Measurements from ENCODE around the gene SYNDIG1.

The SYNDIG1 gene

DNA sequence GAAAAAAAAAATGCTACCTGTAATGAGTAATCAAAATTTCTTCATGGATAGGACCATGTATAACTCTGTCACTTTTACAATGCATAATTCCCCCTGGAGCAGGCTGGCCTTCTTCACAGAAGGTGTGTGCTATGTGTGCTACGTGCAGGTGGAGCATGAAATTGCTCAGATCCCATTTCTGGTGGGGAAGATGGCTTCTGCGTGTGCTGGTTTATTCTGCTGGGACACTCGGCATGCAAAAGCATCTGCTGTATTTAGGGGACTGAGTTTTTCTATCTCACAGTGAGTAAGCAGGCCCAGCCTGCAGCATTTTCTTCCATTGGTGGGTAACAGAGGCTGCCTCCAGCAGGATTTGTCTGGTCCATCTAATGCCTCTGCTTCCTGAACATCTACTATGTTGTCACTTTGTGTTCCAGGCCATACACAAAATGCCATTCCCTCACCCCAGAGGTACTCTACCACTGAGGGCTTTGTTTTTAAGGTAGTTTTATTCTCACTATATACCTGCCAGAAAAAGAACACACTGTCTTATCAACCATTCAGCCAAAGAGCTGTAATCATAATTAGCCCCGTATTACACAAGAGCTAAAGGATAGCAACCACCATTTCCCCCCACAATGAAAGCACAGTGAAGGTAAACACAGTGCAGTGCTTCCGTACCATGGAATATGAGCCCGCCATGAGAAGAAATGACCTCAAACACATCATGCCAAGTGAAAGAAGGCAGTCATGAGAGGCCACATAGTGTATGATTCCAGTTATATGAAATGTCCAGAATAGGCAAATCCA lies 62.4 kb downstream of the SYNDIG1 start:
- Histone ChIP-seq H3K4me3 (ENCODE audit: low read length) (no peak overlapping the region), H3K27ac (ENCODE audit: low read depth, low read length) (no peak overlapping the region), H3K4me1 (ENCODE audit: insufficient read depth, low read length) (no peaks in the 10 kb centered on the region), H3K36me3 (ENCODE audit: insufficient read depth, low read length) (no peaks in the 10 kb centered on the region), H3K9me3 (ENCODE audit: insufficient read depth, low read depth, low read length) (no peaks in the 10 kb centered on the region), H3K9ac (ENCODE audit: low read depth, low read length) (no peak overlapping the region), H3K27me3 (ENCODE audit: insufficient read depth, low read length) (no peaks in the 10 kb centered on the region)
- WGBS = 97% methylated on average over 6 of the region's 6 CpGs

DNA sequence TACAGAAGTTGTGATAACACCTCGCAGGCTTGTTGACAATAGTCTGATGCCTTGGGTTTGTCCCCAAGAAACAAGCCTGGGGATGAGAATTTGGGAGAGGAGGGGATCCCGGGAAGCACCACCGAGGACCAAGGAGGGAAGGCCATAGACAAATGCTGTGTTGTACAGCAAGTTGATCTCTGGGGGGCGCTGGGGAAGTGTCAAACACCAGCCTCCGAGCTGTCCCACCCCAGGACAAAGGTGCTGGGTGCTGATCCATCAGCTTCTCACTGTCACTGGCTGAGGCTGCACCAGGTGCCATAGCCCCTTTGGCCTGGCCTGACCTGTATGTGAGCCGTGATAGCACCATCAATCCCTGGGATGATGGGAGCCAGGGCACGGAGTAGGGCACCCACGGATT lies 64.0 kb downstream of the SYNDIG1 start:
- Histone ChIP-seq H3K4me3 (ENCODE audit: low read length) (no peak overlapping the region), H3K9ac (ENCODE audit: low read depth, low read length) (no peak overlapping the region), H3K36me3 (ENCODE audit: insufficient read depth, low read length) (no peaks in the 10 kb centered on the region), H3K4me1 (ENCODE audit: insufficient read depth, low read length) (no peaks in the 10 kb centered on the region), H3K9me3 (ENCODE audit: insufficient read depth, low read depth, low read length) (no peaks in the 10 kb centered on the region), H3K27ac (ENCODE audit: low read depth, low read length) (no peak overlapping the region), H3K27me3 (ENCODE audit: insufficient read depth, low read length) (no peaks in the 10 kb centered on the region)
- 94% methylated on average over 8 of the region's 8 CpGs for WGBS

DNA sequence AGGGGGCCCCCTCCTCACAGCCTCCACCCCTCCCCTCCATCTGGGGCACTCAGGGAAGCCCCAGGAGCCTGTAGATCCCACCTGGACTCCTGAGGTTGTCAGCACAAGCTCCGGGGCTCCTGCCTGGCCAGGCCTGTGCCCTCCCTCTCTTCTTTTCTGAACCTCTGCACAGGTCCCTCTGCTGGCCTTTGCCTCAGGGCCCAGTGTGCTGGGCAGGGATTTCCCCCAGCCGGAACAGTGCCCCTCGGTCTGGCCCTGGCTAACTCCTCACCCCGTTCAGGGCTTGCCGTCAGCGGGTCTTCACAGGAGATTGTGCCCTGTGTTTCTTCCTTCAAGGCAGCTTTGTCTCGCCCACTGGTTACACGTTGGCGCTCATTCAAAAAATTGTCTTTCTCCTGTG lies 64.9 kb downstream of the SYNDIG1 start:
- H3K27ac ChIP-seq (ENCODE audit: low read depth, low read length) = no peak overlapping the region
- no peaks in the 10 kb centered on the region for H3K27me3 ChIP-seq (ENCODE audit: insufficient read depth, low read length)
- no peak overlapping the region for H3K9ac ChIP-seq (ENCODE audit: low read depth, low read length)
- no peaks in the 10 kb centered on the region for H3K36me3 ChIP-seq (ENCODE audit: insufficient read depth, low read length)
- H3K9me3 ChIP-seq (ENCODE audit: insufficient read depth, low read depth, low read length) = no peaks in the 10 kb centered on the region
- 86% methylated on average over 9 of the region's 9 CpGs for WGBS
- no peaks in the 10 kb centered on the region for H3K4me1 ChIP-seq (ENCODE audit: insufficient read depth, low read length)
- H3K4me3 ChIP-seq (ENCODE audit: low read length) = no peak overlapping the region

DNA sequence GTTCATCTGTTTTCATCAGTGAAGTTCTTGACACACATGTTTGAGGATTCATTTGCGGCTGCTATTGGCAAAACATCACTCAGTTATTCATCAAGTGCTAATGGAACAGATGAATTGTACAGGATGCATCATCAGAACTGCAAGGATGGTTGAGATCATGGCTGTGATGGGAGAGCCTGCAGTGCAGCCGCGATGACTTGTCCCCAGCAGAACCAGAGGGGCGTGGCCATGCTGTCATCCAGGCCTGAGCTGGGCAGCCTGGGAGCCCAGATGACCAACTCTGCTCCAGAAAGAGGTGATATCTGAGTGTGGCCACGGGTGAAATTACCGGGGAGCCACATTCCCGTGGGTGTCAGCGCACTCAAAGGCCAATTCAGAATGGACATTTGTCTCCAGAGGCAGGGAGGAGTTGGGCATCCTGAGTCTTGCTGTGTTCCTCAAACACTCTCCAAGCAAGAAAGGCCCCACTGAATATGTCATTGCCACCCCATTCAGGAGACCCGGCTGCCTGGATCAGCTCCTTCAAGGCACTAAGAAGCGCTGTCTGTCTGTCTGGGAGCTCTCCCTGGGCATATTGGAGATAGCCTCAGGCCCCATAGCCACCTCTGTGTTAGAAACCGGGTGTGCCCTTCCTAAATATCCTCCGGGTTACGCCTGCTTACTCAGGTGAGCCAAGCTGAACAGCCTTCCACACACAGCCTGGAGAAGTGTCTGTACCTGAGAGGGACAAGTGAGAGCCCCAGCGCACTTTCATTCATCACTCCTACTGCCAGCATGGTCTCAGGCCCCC lies 66.7 kb downstream of the SYNDIG1 start:
- no peaks in the 10 kb centered on the region for H3K4me1 ChIP-seq (ENCODE audit: insufficient read depth, low read length)
- H3K9ac ChIP-seq (ENCODE audit: low read depth, low read length) = no peak overlapping the region
- no peak overlapping the region for H3K27ac ChIP-seq (ENCODE audit: low read depth, low read length)
- H3K27me3 ChIP-seq (ENCODE audit: insufficient read depth, low read length) = no peaks in the 10 kb centered on the region
- no peak overlapping the region for H3K4me3 ChIP-seq (ENCODE audit: low read length)
- no peaks in the 10 kb centered on the region for H3K36me3 ChIP-seq (ENCODE audit: insufficient read depth, low read length)
- WGBS = 93% methylated on average over 14 of the region's 14 CpGs
- H3K9me3 ChIP-seq (ENCODE audit: insufficient read depth, low read depth, low read length) = no peaks in the 10 kb centered on the region

DNA sequence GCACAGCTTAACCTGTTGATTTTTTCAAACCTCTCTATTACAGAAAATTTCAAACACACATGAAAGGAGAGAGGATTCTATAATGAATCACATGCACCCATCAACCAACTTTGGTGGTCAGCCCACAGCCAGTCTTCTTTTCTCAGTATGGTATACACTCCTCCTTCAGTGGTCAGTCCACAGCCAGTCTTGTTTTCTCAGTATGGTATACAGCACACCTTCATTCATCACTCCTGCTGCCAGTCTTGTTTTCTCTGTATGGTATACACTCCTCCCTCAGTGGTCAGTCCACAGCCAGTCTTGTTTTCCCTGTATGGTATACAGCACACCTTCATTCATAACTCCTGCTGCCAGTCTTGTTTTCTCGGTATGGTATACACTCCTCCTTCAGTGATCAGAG lies 67.8 kb downstream of the SYNDIG1 start:
- H3K27me3 ChIP-seq (ENCODE audit: insufficient read depth, low read length) = no peaks in the 10 kb centered on the region
- H3K9ac ChIP-seq (ENCODE audit: low read depth, low read length) = no peak overlapping the region
- H3K9me3 ChIP-seq (ENCODE audit: insufficient read depth, low read depth, low read length) = no peaks in the 10 kb centered on the region
- no peak overlapping the region for H3K27ac ChIP-seq (ENCODE audit: low read depth, low read length)
- H3K4me3 ChIP-seq (ENCODE audit: low read length) = no peak overlapping the region
- 96% methylated on average over 1 of the region's 1 CpG for WGBS
- no peaks in the 10 kb centered on the region for H3K36me3 ChIP-seq (ENCODE audit: insufficient read depth, low read length)
- no peaks in the 10 kb centered on the region for H3K4me1 ChIP-seq (ENCODE audit: insufficient read depth, low read length)

DNA sequence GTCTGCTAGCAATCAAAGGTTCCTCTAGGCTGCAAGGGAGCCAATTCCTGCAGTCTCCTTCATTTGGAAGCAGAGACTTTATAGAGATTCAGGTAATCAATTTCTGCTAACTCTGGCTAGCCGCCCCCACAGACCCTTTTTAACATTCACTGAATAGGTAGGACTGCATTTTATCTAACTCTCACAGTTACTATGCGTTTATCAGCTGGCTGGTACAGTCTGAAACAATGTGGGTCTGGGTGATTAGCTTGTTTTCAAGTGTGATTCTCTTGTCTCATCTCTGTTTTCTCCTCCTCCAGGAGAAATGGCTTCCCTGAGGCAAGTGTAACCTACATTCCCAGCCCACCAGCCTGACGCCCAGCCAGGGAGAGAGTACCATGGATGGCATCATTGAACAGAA lies 73.3 kb downstream of the SYNDIG1 start:
- no peak overlapping the region for H3K4me3 ChIP-seq (ENCODE audit: low read length)
- no peak overlapping the region for H3K9ac ChIP-seq (ENCODE audit: low read depth, low read length)
- WGBS = 90% methylated on average over 2 of the region's 3 CpGs
- H3K4me1 ChIP-seq (ENCODE audit: insufficient read depth, low read length) = no peaks in the 10 kb centered on the region
- no peak overlapping the region for H3K27ac ChIP-seq (ENCODE audit: low read depth, low read length)
- no peaks in the 10 kb centered on the region for H3K27me3 ChIP-seq (ENCODE audit: insufficient read depth, low read length)
- peaks cover 10% of the 10 kb centered on the region; the same call in 1 of the 2 replicates for H3K36me3 ChIP-seq (ENCODE audit: insufficient read depth, low read length)
- 0 out of 2 replicates have a peak, but pooled peaks cover 3% of the 10 kb centered on the region for H3K9me3 ChIP-seq (ENCODE audit: insufficient read depth, low read depth, low read length)

DNA sequence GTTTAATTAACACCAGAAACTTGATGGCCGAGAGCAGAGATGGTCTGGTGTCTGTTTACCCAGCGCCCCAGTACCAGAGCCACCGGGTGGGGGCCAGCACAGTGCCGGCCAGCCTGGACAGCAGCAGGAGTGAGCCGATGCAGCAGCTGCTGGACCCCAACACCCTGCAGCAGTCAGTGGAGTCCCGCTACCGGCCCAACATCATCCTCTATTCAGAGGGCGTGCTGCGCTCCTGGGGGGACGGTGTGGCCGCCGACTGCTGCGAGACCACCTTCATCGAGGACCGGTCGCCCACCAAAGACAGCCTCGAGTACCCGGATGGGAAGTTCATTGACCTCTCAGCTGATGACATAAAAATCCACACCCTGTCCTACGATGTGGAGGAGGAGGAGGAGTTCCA lies 73.7 kb downstream of the SYNDIG1 start:
- 0 out of 2 replicates have a peak, but pooled peaks cover 3% of the 10 kb centered on the region for H3K9me3 ChIP-seq (ENCODE audit: insufficient read depth, low read depth, low read length)
- no peak overlapping the region for H3K4me3 ChIP-seq (ENCODE audit: low read length)
- H3K36me3 ChIP-seq (ENCODE audit: insufficient read depth, low read length) = peaks cover 10% of the 10 kb centered on the region; the same call in 1 of the 2 replicates
- no peak overlapping the region for H3K9ac ChIP-seq (ENCODE audit: low read depth, low read length)
- WGBS = 96% methylated on average over 19 of the region's 19 CpGs
- H3K4me1 ChIP-seq (ENCODE audit: insufficient read depth, low read length) = no peaks in the 10 kb centered on the region
- no peak overlapping the region for H3K27ac ChIP-seq (ENCODE audit: low read depth, low read length)
- H3K27me3 ChIP-seq (ENCODE audit: insufficient read depth, low read length) = no peaks in the 10 kb centered on the region

DNA sequence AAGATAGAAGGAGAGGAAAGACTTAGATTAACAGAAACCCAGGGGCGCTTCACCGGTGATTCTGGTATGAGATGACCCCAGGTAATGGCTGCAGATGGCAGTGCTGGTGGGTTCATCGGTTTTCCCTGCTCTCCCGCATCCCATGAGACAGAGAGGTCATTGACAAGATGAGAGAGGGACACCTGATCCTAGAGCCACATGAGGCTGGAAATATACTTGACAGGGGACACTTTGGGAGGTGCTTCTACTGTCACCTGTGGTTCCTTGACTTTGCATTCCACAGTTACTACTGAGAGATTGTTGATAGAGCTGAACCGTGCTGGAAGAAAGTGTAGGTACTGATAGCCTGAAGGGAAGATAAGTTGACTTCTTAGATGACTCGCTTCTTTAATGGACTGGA lies 74.3 kb downstream of the SYNDIG1 start:
- no peaks in the 10 kb centered on the region for H3K4me1 ChIP-seq (ENCODE audit: insufficient read depth, low read length)
- whole genome bisulfite sequencing = 93% methylated on average over 6 of the region's 6 CpGs
- H3K9me3 ChIP-seq (ENCODE audit: insufficient read depth, low read depth, low read length) = 0 out of 2 replicates have a peak, but pooled peaks cover 3% of the 10 kb centered on the region
- H3K27ac ChIP-seq (ENCODE audit: low read depth, low read length) = no peak overlapping the region
- no peak overlapping the region for H3K4me3 ChIP-seq (ENCODE audit: low read length)
- H3K9ac ChIP-seq (ENCODE audit: low read depth, low read length) = no peak overlapping the region
- no peaks in the 10 kb centered on the region for H3K27me3 ChIP-seq (ENCODE audit: insufficient read depth, low read length)
- H3K36me3 ChIP-seq (ENCODE audit: insufficient read depth, low read length) = peaks cover 10% of the 10 kb centered on the region; the same call in 1 of the 2 replicates

DNA sequence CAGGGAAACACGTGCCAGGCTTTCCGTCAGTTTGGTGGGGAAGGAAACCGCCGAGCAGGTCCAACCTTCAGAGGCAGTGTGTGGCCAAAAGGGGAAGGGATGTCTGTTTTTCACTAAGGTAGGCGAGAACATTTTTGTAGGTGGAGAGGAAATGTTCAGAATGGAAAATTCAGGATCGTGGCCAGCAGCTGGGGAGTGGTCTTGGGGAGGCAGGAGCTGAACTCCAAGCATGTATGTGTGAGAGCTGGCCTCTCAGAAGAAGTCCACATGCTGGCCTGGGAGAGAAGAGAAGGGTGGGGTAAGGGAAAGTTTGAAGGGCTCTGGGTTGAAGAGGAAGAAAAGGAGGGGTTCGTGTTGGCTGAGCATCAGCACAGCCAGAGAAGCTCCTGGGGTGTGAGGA lies 74.9 kb downstream of the SYNDIG1 start:
- 0 out of 2 replicates have a peak, but pooled peaks cover 3% of the 10 kb centered on the region for H3K9me3 ChIP-seq (ENCODE audit: insufficient read depth, low read depth, low read length)
- no peak overlapping the region for H3K9ac ChIP-seq (ENCODE audit: low read depth, low read length)
- no peaks in the 10 kb centered on the region for H3K4me1 ChIP-seq (ENCODE audit: insufficient read depth, low read length)
- 92% methylated on average over 7 of the region's 7 CpGs for WGBS
- H3K27me3 ChIP-seq (ENCODE audit: insufficient read depth, low read length) = no peaks in the 10 kb centered on the region
- H3K4me3 ChIP-seq (ENCODE audit: low read length) = no peak overlapping the region
- peaks cover 10% of the 10 kb centered on the region; the same call in 1 of the 2 replicates for H3K36me3 ChIP-seq (ENCODE audit: insufficient read depth, low read length)
- no peak overlapping the region for H3K27ac ChIP-seq (ENCODE audit: low read depth, low read length)

DNA sequence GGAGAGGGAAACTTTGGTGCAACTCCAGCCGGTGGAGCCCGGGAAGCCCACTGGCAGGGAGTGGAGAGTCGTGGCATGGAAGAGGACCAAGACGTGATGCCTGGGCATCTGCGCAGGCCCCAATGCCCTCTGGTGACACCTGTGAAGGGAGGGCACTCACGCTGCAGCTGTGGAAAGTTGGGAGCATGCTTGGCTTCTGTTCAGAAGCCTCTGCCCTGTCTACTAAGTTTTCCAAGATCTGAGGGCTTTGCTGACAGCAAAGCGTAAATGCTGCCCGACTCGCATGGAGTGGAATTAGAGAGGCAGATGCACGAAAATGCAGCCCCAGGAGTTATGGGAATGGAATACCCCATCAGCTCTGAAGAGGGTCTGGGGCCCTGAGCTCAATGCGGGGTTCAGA lies 75.7 kb downstream of the SYNDIG1 start:
- WGBS = 94% methylated on average over 11 of the region's 11 CpGs
- Histone ChIP-seq H3K9ac (ENCODE audit: low read depth, low read length) (no peak overlapping the region), H3K4me3 (ENCODE audit: low read length) (no peak overlapping the region), H3K27me3 (ENCODE audit: insufficient read depth, low read length) (no peaks in the 10 kb centered on the region), H3K27ac (ENCODE audit: low read depth, low read length) (no peak overlapping the region), H3K36me3 (ENCODE audit: insufficient read depth, low read length) (peaks cover 10% of the 10 kb centered on the region; the same call in 1 of the 2 replicates), H3K4me1 (ENCODE audit: insufficient read depth, low read length) (no peaks in the 10 kb centered on the region), H3K9me3 (ENCODE audit: insufficient read depth, low read depth, low read length) (0 out of 2 replicates have a peak, but pooled peaks cover 3% of the 10 kb centered on the region)

DNA sequence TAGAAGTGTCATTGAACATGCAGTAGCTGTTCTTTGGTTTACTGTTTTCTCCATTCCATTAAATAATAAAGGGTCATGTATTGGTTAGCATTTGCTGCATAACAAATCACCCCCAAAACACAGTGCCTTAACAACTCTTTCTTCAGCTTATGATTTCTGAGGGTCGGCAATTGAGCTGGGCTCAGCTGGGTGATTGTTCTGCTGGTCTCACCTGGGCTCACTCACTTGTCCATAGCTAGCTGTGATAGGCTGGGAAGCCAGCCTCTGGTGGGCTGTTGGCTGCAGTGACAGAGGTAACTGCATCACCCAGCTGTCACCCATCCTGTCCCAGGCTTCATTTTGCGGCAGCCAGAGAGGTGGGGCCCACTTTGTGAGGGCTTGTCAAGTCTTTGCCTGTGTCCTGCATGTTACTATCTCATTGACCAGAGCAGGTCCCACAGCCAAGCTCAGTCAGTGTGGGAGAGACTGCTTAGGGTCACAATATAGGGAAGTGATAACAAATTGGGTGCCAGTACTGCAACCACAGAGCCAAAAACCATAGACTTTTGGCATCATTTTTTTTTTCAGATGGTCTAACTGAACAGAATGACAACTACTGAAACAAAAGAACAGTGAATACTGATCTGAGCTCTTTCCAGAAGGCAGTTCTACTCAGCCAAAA lies 76.9 kb downstream of the SYNDIG1 start:
- H3K27ac ChIP-seq (ENCODE audit: low read depth, low read length) = no peak overlapping the region
- H3K9ac ChIP-seq (ENCODE audit: low read depth, low read length) = no peak overlapping the region

More for the DNA sequence above, 76.9 kb downstream of the SYNDIG1 start:
- Histone ChIP-seq H3K27me3 (ENCODE audit: insufficient read depth, low read length) (no peaks in the 10 kb centered on the region), H3K36me3 (ENCODE audit: insufficient read depth, low read length) (peaks cover 10% of the 10 kb centered on the region; the same call in 1 of the 2 replicates), H3K4me3 (ENCODE audit: low read length) (no peak overlapping the region), H3K9me3 (ENCODE audit: insufficient read depth, low read depth, low read length) (0 out of 2 replicates have a peak, but pooled peaks cover 3% of the 10 kb centered on the region), H3K4me1 (ENCODE audit: insufficient read depth, low read length) (no peaks in the 10 kb centered on the region)
- WGBS = 97% methylated on average over 2 of the region's 2 CpGs
